C1 segment of cervical spinal cord (tissue), 14 donors: ENCODE results near the gene PLOD2.

Source experiments
- DNase-seq, 14 donors: peaks; one replicate each; lab custom pipeline; 2025; lab: John Stamatoyannopoulos, UW

The PLOD2 gene

DNA sequence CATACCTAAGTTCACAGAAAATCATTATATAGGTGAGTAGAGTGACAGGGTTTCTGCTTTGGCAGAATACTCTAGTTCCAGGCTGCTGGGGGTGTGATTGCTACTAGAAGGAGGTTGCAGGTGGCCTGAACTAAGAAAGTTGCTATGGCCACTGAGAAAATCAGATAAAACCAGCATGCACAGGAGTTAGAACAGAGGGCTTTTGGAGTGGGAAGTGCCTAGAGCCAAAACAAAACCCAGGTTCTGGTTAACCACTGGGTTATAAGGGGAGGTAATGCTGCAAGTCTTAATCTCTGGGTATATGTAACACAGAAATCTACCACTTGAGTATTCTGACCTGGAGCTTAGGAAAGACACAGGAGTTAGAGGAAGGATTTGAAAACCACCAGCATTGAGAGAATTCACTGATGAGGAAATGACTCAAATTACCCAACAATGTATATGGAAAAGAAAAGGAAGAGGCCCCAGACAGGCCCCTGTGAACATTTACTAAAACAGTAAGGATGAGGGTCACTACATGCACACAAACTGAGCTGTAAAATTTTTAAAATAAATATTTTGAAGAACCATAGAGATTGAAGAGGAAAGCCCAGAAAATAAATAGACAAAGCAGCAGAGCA, 60.0 kb downstream of the PLOD2 start:
- DNase-seq, result no peak

GRCh38 chr3:146100180-146100579, 60.8 kb downstream of the PLOD2 start:
- no peak for DNase-seq

DNA sequence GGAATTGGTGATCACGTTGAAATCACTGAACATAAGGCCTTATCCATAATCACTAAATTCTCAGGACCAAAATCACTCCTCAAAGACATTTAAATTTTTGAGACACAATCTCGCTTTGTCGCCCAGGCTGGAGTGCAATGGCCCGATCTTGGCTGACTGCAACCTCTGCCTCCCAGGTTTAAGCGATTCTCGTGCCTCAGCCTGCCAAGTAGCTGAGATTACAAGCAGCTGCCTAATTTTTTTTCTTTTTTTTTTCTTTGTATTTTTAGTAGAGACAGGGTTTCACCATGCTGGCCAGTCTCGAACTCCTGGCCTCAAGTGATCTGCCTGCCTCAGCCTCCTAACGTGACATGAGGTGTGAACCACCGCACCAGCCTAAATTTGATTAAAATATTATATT, 61.7 kb downstream of the PLOD2 start:
- no peak for DNase-seq

DNA sequence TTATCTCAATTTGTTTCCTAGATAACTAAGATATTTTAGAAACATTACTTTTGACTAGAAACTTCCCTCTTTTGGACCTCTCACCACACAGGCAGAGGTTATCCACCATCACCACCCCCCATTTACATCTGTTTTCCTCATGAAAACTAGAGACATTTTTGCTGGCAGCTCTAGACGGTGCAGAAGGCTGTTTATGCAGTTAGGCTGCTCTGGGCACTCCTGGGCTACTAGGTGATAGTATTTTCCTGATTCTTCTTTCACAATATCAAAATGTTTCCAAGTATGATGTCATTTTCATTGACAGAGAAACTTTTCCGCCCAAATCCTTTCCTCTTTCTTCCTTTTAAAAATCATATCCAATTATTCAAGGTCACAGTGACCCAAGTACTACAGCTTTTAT, 67.1 kb downstream of the PLOD2 start:
- no peak for DNase-seq

GRCh38 chr3:146092230-146092629, 68.8 kb downstream of the PLOD2 start:
- DNase-seq, result no peak

- no peak for DNase-seq
Observed at GRCh38 chr3:146091397-146091796, 69.6 kb downstream of the PLOD2 start.

GRCh38 chr3:146090521-146090920, 70.5 kb downstream of the PLOD2 start:
- DNase-seq, result no peak

DNA sequence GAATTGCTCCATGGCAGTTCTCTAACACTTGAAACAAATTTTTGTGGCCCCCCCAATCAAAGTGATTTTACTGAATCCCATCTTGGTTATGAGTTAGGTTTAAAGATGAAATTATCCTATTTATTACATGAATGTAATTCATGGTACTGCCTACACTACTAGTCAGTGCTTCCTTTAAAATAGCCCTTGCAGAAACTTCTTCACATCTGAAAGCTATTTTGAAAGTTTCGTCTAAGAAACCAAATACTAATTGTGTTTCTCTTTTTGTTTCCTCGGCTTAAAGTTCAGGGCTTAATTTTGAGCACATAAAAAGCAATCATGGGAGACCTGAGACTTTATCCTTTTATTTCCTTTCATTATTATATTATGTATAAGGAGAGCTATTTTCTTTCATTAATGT, 72.1 kb downstream of the PLOD2 start:
- DNase-seq, result no peak

GRCh38 chr3:146087116-146087515, 73.9 kb downstream of the PLOD2 start:
- no peak for DNase-seq

DNA sequence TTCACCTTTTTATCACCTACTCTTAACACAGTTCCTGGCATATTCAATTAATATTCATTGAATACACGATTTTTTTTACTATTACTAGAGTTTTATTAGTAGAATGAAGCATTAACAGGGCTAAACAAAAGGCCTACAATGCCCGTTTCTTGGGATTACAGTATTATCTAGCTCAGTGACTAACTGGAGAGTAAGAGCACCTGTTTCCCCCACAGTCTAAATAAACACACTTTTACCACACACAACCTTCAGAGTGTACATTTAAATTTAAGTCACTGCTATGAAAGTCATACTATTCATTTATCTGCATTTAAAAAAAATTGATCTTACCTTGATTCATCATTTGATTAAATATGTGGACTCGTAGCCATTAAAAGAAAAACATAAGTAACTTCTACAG, 74.8 kb downstream of the PLOD2 start:
- no peak for DNase-seq

- DNase-seq, result no peak
Observed at GRCh38 chr3:146085678-146086077, 75.3 kb downstream of the PLOD2 start.

- no peak for DNase-seq
Observed at GRCh38 chr3:146080578-146080977, 80.4 kb downstream of the PLOD2 start.

DNA sequence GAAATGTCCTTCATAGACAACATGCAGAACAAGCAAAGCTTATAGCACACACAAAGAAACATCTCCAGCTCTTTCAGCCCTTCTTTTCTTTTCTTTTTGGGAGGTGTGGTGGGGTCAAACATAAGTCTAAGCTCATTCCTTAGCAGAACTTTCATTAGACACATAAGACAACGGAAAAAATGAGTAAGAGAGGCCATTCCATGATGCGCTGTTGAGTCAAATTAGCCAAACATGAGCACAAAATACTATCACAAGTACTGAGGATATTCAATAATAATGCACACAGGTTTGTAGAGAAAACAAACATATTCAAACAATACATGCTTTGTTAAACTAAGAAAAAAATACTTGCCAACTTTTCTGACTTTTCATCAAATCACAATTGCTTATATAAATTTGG, 83.0 kb downstream of the PLOD2 start:
- no peak for DNase-seq

DNA sequence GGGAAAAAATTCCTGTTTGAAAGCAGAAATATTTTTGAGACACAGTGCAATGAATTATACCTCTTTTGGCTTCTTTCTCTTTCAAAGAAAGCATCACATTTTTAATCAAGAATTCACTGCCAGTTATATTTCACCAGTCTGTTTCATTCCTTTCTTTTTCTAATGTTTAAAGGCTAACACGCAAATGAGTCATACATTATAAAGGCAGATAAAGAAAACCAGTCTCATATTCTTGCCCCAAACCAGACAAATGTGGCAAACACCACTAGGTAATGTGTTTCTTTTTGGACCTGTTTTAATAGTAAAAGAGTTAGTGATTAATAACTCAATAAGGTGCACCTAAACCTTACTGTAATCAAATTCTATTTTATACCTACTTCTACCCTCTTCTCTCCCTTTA, 83.8 kb downstream of the PLOD2 start:
- DNase-seq, result no peak

DNA sequence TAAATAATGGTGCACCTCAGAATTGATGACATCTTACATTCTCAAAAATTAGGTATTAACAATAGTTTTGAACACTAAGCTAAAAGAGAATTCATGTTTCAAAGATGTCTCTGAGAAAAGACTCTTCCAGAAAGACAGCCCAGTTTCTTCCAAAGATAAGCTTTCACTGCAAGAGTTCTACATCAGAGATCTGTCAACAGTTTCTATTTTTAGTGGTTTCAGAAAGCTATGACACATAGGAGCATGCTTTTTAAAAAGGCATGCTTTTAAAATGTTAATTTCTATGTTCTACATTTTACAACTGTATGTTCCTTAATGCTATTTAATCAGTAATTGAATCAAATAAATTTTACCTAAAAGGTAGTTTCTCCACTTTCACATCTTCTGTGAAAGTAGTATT, 88.2 kb downstream of the PLOD2 start:
- DNase-seq, result no peak

GRCh38 chr3:146072061-146072460, 88.9 kb downstream of the PLOD2 start:
- DNase-seq, result no peak

DNA sequence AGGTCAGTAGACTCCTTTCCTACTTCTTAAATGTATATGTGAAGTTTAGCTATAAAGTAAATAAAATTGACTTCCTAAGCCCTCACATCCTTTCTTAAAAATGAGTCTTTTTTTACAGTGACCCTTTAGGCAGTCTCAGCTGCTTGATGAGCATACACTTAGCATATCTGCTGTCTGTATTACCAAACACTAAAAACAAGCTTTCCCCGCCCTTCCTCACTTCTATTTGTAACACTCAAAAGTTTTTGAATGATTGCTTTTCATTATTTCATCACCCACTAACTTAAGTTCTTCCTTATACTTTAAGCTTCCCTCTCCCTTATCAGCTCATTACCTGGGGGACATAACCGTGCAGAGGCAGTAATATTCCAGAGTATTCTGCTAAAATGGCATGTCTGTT, 89.4 kb downstream of the PLOD2 start:
- no peak for DNase-seq

GRCh38 chr3:146067048-146067447, 93.9 kb downstream of the PLOD2 start:
- DNase-seq, result no peak

DNA sequence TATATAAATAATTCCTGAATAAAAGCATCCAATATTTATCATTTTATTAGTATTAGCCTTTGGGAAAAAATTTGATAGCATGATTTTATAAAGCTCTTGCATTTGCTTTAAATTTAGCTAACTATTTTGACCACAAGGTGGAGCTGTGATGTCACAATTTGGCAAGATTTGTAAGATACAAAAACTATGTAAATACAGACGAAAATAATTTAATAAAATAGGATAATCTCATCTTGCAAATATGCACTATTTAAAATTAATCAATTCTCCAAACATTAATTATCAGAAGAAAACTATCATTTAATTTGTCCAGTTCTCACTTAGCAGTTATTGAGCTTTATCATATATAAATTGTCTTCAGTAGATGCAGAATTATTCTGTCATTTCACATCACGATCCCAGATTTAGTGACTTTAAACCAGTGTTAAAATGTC, 95.4 kb downstream of the PLOD2 start:
- peak in 2 of 14 donors; percentile 1 to 25 for DNase-seq

DNA sequence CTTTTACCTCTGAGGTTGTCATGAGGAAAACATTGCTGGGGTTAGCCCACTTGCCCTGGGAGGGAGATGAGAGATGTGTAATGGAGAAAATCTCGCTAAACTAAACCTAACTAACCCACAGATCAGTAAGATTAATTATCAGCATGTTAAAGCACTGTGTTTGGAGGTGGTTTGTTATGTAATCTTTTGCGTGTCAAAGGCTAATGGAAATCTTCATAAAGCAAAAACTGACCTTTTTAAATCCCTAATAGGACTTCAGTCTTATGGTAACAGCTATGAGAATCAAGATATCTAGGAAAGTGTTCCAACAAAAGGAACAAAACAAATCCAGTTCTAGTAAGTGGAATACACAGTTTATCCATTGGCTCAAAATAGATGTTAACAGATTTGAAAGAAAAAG, 102.7 kb downstream of the PLOD2 start:
- no peak for DNase-seq

GRCh38 chr3:146052791-146053310, 108.1 kb downstream of the PLOD2 start:
- no peak for DNase-seq

DNA sequence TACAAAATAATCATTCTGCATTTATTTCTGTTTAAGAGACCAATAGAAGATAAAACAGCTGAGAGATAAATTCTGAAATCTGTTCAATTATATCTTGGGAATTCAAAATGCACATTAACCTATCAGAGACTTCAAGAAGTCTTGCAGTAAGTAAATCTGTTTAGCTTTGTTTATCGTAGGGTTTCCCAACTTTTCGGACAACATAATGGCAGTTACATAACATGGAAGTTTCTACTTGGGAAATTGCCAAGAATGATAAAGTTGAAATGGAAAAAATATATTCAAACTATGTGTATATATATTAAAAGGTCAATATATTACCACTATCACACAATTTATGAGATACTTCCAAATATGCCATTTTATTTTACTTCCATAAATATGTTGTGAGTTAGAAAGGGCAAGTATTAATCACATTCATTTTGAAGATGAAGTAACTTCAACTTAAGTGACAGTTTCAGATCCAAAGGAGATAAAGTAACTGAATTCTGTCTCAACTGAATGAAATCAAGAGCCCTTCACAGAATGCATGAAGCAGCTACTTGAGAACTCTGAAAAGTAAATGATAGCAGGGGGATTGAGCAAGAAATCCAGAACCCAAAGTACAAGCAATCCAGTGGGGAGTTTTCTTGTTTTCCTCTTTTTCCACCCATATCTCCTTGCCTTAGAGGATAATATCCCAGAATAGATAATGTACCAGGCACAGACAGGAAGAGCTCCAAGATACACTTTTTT, 108.8 kb downstream of the PLOD2 start:
- no peak for DNase-seq

GRCh38 chr3:146050691-146051090, 110.3 kb downstream of the PLOD2 start:
- DNase-seq, result no peak
